A673 (cell line): Measurements from ENCODE around the gene PCDHGA7. TPM values are rescaled to one million over a fixed set of nuclear protein-coding genes. Genes with fewer than 3 reads are reported as not detected.
"Not testable (repeated sequence)": the region's sequence is repeated elsewhere in the genome, so short reads cannot be mapped to it uniquely, and the experiment has no call there.

Source experiments
- BruUV-seq: library from RNA; stranded (reverse); fragments of 400-500 nt; replicated peaks from 2 replicates; lab custom pipeline; 2021; lab: Mats Ljungman, UMichigan
- CTCF ChIA-PET: fragments of 300-600 bp; sonication (Branson Sonifier 250); formaldehyde crosslinking; loops from one replicate; lab custom pipeline; 2022; ENCODE audit warnings: antibody characterized with exemption; lab: Charles Lee
- POLR2A ChIA-PET: fragments of 300-600 bp; sonication (Branson Sonifier 250); formaldehyde crosslinking; loops from one replicate; lab custom pipeline; 2022; ENCODE audit warnings: antibody characterized with exemption; ENCODE audit not compliant: low non-redundant PET; lab: Charles Lee
- DNase-seq: peaks from one replicate; pipeline ENCODE4 v3.0.0-alpha.2; 2015; ENCODE audit warnings: low spot score
- H3K27ac ChIP-seq: fragments of 200-600 bp; sonication (generic); 2 replicates; pipeline ENCODE4 v1.5.1; 2016; ENCODE audit warnings: mixed run types, low read depth, mild to moderate bottlenecking, mixed read lengths, antibody characterized with exemption, low read length; ENCODE audit not compliant: poor library complexity, severe bottlenecking
- H3K27me3 ChIP-seq: fragments of 200-600 bp; sonication (generic); replicated peaks from 2 replicates; pipeline ENCODE4 v1.6.1; 2017; ENCODE audit warnings: mixed run types, low read depth, mild to moderate bottlenecking, mixed read lengths, antibody characterized with exemption, low read length; ENCODE audit not compliant: insufficient read depth, poor library complexity
- H3K36me3 ChIP-seq: fragments of 200-600 bp; sonication (generic); 2 replicates; pipeline ENCODE4 v1.6.1; 2016; ENCODE audit warnings: mixed run types, mild to moderate bottlenecking, mixed read lengths, antibody characterized with exemption, low read length; ENCODE audit not compliant: insufficient read depth, poor library complexity, severe bottlenecking
- H3K4me1 ChIP-seq: fragments of 200-600 bp; sonication (generic); 2 replicates; pipeline ENCODE4 v1.6.1; 2017; ENCODE audit warnings: mixed run types, mild to moderate bottlenecking, mixed read lengths, antibody characterized with exemption, low read length; ENCODE audit not compliant: insufficient read depth, poor library complexity, severe bottlenecking
- H3K4me3 ChIP-seq: fragments of 200-600 bp; sonication (generic); 2 replicates; pipeline ENCODE4 v1.5.1; 2016; ENCODE audit warnings: low read depth, mixed run types, mild to moderate bottlenecking, mixed read lengths, low read length; ENCODE audit not compliant: poor library complexity, severe bottlenecking
- H3K9me3 ChIP-seq: fragments of 200-600 bp; sonication (generic); 2 replicates; pipeline ENCODE4 v1.6.1; 2016; ENCODE audit warnings: mixed run types, low read depth, mild to moderate bottlenecking, mixed read lengths, antibody characterized with exemption, low read length; ENCODE audit not compliant: poor library complexity, severe bottlenecking
- EZH2 ChIP-seq: fragments of 200-600 bp; sonication (generic); IDR thresholded peaks from 2 replicates; pipeline ENCODE4 v1.6.1; 2017; ENCODE audit warnings: borderline replicate concordance, low read depth, mild to moderate bottlenecking, mixed read lengths, antibody characterized with exemption, low read length; ENCODE audit not compliant: poor library complexity, severe bottlenecking
- intact Hi-C: fragments of 100-400 bp; cut with micrococcal nuclease; formaldehyde crosslinking; loops from one replicate; pipeline ENCODE4 v1.10.0; 2022; ENCODE audit not compliant: unreplicated experiment
- total RNA-seq: library from RNA; stranded (reverse); gene quantifications from 2 replicates; pipeline ENCODE4 v1.2.3, GENCODE V29; 2021
- TF ChIP-seq, protein P1 (sequence below): fragments of 300-800, 200-600 bp; sonication (generic); conservative IDR thresholded peaks from 2 replicates; pipeline ENCODE4 v1.5.1; 2017; ENCODE audit warnings: low read depth, mild to moderate bottlenecking, antibody characterized with exemption, low read length, moderate library complexity, mixed read lengths

Gene PCDHGA7
- total RNA-seq, 1 experiment from 2014 or later, result 10.9 TPM

DNA sequence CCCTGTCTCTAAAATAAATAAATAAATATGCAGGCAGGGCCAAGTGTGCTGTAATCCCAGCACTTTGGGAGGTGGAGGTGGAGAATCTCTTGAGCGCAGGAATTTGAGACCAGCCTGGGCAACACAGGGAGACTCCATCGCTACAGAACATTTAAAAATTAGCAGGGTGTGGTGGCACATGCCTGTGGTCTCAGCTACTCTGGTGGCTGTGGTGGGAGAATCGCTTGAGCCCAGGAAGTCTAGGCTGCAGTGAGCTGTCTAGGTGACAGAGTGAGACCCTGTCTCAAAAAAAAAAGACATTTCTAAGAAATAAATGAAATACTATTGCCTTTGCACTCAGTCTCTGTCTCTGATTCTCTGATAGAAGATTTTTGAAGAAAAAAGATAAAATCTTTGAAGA lies 29.0 kb downstream of the PCDHGA7 start:
- intact Hi-C loops, result no loop called here
- DNase-seq, result no peak

DNA sequence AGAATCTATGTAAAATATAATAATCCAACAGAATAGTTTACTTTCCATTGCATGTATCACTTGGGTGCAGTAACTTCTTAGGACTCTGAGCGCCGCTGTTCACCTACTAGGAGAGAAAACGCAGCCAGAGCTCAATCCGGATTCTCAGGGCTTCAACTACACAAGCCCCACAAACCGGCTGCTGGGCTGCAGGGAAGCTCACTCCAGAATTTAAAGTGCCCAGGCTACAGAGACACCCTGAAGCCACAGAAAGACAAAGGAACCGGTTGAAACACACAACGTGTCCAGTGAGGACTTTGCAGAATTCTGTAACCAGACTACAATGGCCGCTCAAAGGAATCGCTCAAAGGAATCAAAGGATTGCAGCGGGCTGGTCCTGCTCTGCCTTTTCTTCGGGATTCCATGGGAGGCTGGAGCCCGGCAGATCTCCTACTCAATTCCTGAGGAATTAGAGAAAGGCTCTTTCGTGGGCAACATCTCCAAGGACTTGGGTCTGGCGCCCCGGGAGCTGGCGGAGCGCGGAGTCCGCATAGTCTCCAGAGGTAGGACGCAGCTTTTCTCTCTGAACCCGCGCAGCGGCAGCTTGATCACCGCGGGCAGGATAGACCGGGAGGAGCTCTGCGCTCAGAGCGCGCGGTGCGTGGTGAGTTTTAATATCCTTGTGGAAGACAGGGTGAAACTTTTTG lies 30.5 kb downstream of the PCDHGA7 start, which contains the start of gene PCDHGA10:
PCDHGA10 (plus strand) TSS at position 134 of the 686 bp plus-strand sequence; CDS start at position 323, 189 bp downstream.
- H3K27me3 ChIP-seq, result no peaks in the 10 kb centered on the region
- ChIA-PET POLR2A (no interaction called here), CTCF (no interaction called here)
- peaks cover 81% of the 10 kb centered on the region for H3K9me3 ChIP-seq
- no TSS peak for BruUV-seq
- no peak within 1 kb of the TSS for H3K27ac ChIP-seq
- H3K36me3 ChIP-seq, result peaks cover 38% of the 10 kb centered on the region
- intact Hi-C loops, result no loop called here
- no peak within 1 kb of the TSS for H3K4me3 ChIP-seq
- peak; percentile 37 for DNase-seq
- H3K4me1 ChIP-seq, result no peaks in the 10 kb centered on the region
- TF ChIP-seq EZH2, result no peak
- TF ChIP-seq, protein P1, sequence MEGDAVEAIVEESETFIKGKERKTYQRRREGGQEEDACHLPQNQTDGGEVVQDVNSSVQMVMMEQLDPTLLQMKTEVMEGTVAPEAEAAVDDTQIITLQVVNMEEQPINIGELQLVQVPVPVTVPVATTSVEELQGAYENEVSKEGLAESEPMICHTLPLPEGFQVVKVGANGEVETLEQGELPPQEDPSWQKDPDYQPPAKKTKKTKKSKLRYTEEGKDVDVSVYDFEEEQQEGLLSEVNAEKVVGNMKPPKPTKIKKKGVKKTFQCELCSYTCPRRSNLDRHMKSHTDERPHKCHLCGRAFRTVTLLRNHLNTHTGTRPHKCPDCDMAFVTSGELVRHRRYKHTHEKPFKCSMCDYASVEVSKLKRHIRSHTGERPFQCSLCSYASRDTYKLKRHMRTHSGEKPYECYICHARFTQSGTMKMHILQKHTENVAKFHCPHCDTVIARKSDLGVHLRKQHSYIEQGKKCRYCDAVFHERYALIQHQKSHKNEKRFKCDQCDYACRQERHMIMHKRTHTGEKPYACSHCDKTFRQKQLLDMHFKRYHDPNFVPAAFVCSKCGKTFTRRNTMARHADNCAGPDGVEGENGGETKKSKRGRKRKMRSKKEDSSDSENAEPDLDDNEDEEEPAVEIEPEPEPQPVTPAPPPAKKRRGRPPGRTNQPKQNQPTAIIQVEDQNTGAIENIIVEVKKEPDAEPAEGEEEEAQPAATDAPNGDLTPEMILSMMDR, result peak; percentile 25; the same call in 1 of the 2 replicates

More for the DNA sequence above, 29.0 kb downstream of the PCDHGA7 start:
- Histone ChIP-seq H3K4me3 (no peak overlapping the region), H3K36me3 (peaks cover 51% of the 10 kb centered on the region), H3K4me1 (no peaks in the 10 kb centered on the region), H3K27me3 (no peaks in the 10 kb centered on the region), H3K9me3 (peaks cover 80% of the 10 kb centered on the region), H3K27ac (no peak overlapping the region)
- no TSS peak for BruUV-seq
- ChIA-PET CTCF (no interaction called here), POLR2A (no interaction called here)
- TF ChIP-seq, protein P1, result no peak
- no peak for TF ChIP-seq EZH2

DNA sequence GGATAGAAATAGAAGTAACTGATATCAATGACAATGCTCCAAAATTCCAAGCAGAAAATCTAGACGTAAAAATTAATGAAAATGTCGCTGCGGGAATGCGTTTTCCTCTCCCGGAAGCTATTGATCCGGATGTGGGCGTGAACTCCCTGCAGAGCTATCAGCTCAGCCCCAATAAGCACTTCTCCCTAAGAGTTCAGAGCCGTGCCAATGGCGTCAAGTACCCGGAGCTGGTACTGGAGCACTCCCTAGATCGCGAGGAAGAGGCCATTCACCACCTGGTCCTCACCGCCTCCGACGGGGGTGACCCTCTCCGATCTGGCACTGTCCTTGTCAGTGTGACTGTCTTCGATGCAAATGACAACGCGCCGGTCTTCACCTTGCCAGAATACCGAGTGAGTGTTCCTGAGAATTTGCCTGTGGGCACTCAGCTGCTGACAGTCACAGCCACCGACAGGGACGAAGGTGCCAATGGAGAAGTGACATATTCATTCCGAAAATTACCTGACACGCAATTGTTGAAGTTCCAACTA lies 31.1 kb downstream of the PCDHGA7 start:
- no peaks in the 10 kb centered on the region for H3K27me3 ChIP-seq
- H3K36me3 ChIP-seq, result peaks cover 37% of the 10 kb centered on the region
- peaks cover 83% of the 10 kb centered on the region for H3K9me3 ChIP-seq
- no peaks in the 10 kb centered on the region for H3K4me1 ChIP-seq
- no peak overlapping the region for H3K4me3 ChIP-seq
- TF ChIP-seq, protein P1, result no peak
- TF ChIP-seq EZH2, result no peak
- H3K27ac ChIP-seq, result no peak overlapping the region
- intact Hi-C loops, result no loop called here
- BruUV-seq, result no TSS peak
- no peak for DNase-seq
- CTCF ChIA-PET, result no interaction called here
- POLR2A ChIA-PET, result no interaction called here

DNA sequence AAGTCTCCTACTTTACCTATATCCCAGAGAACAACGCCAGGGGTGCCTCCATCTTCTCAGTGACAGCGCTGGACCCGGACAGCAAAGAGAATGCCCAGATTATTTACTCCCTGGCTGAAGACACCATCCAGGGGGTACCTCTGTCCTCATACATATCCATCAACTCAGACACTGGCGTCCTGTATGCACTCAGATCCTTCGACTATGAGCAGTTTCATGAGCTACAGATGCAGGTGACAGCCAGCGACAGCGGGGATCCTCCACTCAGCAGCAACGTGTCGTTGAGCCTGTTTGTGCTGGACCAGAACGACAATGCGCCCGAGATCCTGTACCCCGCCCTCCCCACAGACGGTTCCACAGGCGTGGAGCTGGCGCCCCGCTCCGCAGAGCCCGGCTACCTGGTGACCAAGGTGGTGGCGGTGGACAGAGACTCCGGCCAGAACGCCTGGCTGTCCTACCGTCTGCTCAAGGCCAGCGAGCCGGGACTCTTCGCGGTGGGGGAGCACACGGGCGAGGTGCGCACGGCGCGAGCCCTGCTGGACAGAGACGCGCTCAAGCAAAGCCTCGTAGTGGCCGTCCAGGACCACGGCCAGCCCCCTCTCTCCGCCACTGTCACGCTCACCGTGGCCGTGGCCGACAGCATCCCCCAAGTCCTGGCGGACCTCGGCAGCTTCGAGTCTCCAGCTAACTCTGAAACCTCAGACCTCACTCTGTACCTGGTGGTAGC lies 32.2 kb downstream of the PCDHGA7 start:
- CTCF ChIA-PET, DNase-seq, intact Hi-C loops, H3K4me1 ChIP-seq, BruUV-seq, POLR2A ChIA-PET, H3K27ac ChIP-seq, H3K27me3 ChIP-seq, H3K4me3 ChIP-seq: not testable (repeated sequence)
- Histone ChIP-seq H3K36me3 (peaks cover 33% of the 10 kb centered on the region), H3K9me3 (peaks cover 82% of the 10 kb centered on the region)

DNA sequence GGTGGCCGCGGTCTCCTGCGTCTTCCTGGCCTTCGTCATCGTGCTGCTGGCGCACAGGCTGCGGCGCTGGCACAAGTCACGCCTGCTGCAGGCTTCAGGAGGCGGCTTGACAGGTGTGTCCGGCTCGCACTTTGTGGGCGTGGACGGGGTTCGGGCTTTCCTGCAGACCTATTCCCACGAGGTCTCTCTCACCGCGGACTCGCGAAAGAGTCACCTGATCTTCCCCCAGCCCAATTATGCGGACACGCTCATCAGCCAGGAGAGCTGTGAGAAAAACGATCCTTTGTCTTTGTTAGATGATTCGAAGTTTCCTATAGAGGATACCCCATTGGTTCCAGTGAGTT lies 32.7 kb downstream of the PCDHGA7 start:
- intact Hi-C loops, DNase-seq, H3K27me3 ChIP-seq, H3K27ac ChIP-seq, POLR2A ChIA-PET, H3K4me1 ChIP-seq, H3K4me3 ChIP-seq, BruUV-seq: not testable (repeated sequence)
- peaks cover 32% of the 10 kb centered on the region for H3K36me3 ChIP-seq
- CTCF ChIA-PET, result interaction anchor here (0.7 kb wide), 1 partner anchor 146 kb away, joined by 4 read pairs; no protein-coding TSS in a partner anchor
- peaks cover 82% of the 10 kb centered on the region for H3K9me3 ChIP-seq
